Stimulated activated naive CD4-positive, alpha-beta T cell treated with Interleukin-2 at 50 U/mL for 16 hours (primary cell): ENCODE data around the gene ARHGAP23.
"Not testable (repeated sequence)": the region's sequence is repeated elsewhere in the genome, so short reads cannot be mapped to it uniquely, and the experiment has no call there.

ENCODE experiments used
- DNase-seq: peaks from one replicate; lab custom pipeline; 2025; lab: John Stamatoyannopoulos, UW

The ARHGAP23 gene

GRCh38 chr17:38421871-38422827, 6.1 kb upstream of the ARHGAP23 start:
- DNase-seq: no peak

DNA sequence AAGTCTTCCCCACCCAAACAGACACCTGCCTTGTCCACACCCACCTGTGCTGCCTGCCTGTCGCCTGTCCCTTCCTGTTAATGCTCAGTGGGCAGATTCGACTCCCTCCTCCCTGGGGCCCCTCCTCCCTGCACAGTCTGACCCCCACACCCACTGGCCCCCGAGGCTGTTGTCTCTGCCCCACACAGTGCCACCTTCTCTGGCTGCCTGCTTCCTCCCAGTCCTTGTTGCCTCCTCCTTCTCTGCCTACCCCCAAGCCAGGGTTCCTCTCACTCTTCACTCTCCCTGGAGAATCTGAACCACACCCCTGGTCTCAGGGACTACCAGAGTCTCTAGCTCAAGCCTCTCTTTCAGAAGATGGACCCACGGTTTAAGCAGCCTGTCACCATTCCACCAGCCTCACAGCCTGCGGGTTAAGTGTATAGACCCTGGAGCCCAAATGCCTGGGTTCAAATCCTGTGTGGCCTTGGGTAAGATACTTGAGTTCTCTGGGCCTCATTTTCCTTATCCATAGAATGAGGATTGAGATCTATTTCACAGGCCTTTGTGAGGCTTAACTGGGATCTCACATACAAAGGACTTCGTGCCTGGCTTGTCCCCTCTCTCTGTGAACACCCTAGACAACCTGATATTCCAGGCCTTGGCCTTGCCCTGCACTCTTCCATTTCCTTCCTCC, 3.8 kb upstream of the ARHGAP23 start:
- no peak for DNase-seq

GRCh38 chr17:38425031-38425430, 3.2 kb upstream of the ARHGAP23 start:
- no peak for DNase-seq

DNA sequence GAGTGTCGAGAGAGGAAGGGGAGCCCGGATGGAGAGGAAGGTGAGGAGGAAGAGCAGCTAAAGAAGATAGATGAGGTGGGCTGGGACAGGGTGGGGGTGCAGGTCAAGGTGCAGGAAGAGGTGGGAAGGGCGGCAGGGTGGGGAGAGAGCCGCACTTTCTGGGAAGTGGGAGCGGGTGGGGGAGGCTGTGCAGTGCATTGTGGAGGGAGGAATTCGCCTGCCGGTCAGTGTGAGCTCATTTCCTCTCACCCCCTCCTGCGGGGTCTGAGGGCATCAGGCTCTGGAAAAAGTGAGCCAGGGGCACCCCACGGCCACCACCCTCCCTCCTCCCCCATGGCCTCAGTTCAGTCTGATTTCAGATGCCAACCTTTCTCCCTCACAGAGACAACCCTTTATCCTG, 2.5 kb upstream of the ARHGAP23 start:
- no peak for DNase-seq

DNA sequence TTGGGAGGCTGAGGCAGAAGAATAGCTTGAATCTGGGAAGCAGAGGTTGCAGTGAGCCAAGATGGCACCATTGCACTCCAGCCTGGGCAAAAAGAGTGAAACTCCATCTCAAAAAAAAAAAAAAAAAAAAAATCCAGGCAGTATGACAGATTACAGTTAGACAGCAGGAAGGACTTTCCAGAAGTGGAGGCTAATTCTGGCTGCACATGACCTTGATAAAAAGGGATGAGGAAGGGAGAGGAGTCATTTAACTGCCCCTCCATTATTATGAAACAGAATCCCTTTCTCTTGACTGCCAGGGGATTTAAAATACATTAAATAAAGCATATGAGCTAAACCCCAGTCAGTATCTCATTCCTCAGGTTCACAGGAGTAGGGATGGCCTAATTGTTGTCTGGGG, 1.8 kb upstream of the ARHGAP23 start:
- DNase-seq: no peak

DNA sequence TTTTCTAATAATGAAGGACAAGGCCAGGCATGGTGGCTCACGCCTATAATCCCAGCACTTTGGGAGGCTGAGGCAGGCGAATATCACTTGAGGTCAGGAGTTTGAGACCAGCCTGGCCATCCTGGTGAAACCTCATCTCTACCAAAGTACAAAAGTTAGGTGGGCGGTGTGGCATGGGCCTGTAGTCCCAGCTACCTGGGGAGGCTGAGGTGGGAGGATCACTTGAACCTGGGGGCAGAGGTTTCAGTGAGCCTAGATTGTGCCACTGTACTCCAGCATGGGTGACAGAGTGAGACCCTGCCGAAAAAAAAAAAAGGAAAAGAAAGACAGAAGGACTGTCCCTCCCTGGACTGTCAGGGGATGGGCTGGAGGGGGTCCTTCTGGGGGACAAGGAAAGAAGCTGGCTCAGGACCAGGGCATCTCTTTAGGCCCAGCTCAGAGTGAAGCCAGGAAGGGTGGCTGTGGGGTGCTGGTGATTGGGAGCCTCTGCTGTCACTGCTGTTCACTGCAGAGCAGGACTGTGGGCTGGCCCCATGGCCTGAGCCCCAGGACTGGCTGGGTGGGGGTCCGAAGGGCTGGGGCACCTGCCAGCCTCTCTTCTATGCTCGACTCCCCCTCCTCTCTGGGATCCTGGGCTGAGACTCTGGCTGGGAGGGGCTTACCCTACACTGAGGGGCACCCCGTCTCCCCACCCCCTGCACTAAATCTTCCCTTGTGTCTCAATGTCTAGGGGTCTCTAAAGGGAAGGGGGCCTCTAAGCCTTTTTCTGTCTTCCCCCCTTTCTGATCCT, 909 bp upstream of the ARHGAP23 start:
- DNase-seq: no peak

DNA sequence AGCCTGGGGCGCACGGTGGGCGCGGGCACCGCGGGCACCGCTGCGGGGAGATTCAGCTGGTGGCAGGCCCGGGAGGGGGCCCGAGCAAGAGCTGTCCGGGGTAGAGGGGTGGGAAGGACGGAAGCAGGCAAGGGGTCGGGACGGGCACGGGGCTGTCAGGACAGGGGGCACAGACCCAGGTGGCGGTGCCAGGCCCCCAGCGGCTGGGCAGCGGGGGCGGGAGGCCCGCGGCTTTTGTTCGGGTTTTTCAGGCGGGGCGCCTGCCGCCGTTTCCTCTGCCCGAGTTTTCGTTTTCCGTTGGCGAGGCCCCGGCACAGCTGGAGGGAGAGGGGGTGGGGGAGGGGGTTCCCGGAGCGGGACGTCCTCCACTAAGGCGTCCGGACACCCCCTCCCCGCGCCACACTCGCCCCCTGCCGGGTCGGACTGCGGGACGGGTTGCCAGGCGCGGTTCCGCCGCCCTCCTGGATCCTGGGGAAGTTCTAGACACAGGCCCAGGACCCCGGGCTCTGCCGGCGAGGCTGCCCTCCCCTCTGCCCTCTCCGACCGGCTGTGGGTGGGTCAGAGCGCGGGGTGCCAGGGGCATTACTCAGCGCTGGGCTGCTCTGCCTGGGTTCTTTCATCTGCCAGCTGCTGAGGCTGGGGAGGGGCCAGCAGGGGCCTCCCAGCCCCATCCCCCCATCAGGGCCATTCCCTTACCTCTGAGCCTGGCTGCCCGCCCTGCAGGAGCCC, 543 bp downstream of the ARHGAP23 start:
- DNase-seq: no peak

- no peak for DNase-seq
Measured at GRCh38 chr17:38429476-38430100, 1.3 kb downstream of the ARHGAP23 start.

GRCh38 chr17:38430316-38430715, 2.1 kb downstream of the ARHGAP23 start:
- DNase-seq: no peak

GRCh38 chr17:38430822-38431221, 2.6 kb downstream of the ARHGAP23 start:
- DNase-seq: no peak

- no peak for DNase-seq
Measured at GRCh38 chr17:38431346-38432145, 3.3 kb downstream of the ARHGAP23 start.

DNA sequence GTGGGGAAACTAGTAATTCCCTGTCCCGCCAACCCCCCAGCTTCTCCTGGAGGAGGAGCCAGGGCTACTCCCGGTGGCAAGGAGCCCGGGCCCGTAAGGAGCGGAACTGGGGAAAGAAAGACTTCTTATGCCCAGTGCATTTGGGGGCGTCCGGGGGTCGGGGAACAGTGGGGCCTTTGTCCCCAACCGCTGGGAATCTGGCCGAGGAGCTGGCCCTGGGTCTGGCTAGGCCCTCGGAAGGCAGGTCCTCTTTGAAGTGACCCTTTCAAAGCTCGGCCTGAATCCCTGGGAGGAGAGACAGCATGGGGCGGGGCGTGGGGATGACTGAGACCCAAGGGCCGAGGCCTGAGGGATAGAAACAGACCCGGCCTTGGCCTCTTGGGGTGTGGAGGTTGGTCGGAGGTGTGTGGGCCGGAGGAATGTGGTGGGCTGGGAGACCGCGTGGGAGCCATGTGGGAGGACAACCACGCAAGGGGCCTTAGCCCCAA, 6.0 kb downstream of the ARHGAP23 start:
- DNase-seq: no peak

DNA sequence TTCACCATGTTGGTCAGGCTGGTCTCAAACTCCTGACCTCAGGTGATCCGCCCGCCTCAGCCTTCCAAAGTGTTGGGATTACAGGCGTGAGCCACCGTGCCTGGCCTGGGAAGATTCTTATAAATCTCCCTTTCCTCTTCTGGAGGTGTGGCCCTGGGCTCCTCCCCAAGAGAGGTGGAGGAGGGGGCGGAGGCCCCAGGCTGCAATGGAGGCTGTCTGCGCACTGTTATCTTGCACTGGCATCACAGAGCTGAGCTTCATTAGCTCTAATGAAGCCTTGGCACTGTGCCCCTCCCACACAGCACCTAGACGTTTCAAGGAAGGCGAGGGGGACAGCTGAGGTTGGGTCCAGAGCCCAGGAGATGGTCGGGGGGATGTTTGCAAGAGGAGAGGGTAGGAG, 7.5 kb downstream of the ARHGAP23 start:
- no peak for DNase-seq

DNA sequence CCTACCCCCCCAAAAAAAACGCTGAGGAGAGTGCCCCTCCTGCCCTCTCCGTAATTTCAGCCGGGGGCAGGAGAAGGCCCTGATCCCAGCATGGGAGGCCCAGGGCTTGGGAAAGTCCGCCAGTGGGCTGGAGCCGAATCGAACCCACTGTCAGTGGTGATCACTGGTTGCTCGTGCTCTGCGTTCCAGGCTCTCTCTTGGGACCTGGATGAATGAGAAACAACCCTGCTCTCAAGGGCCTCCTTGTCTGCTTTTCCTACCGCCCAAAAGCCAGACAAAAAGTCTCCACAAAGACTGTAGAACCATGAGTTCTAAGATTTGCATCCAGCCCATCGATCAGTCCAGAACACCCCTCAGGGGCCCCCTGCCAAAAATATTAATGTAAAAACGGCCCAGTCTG, 8.1 kb downstream of the ARHGAP23 start:
- no peak for DNase-seq

DNA sequence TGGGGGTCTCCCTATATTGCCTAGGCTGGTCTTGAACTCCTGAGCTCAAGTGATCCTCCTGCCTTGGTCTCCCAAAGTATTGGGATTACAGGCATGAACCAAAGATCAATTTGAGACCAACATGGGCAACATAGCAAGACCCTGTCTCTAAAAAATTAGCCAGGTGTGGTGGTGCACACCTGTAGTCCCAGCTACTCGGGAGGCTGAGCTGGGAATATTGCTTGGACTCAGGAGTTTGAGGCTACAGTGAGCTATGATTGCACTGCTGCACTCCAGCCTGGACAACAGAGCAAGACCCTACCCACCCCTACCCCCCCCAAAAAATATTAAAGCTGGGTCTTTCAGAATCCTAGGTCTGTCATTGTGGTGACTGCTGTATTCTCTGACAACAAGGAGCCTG, 9.0 kb downstream of the ARHGAP23 start:
- not testable (repeated sequence) for DNase-seq

GRCh38 chr17:38439436-38439835, 11.2 kb downstream of the ARHGAP23 start:
- no peak for DNase-seq

GRCh38 chr17:38440614-38441397, 12.5 kb downstream of the ARHGAP23 start:
- no peak for DNase-seq

DNA sequence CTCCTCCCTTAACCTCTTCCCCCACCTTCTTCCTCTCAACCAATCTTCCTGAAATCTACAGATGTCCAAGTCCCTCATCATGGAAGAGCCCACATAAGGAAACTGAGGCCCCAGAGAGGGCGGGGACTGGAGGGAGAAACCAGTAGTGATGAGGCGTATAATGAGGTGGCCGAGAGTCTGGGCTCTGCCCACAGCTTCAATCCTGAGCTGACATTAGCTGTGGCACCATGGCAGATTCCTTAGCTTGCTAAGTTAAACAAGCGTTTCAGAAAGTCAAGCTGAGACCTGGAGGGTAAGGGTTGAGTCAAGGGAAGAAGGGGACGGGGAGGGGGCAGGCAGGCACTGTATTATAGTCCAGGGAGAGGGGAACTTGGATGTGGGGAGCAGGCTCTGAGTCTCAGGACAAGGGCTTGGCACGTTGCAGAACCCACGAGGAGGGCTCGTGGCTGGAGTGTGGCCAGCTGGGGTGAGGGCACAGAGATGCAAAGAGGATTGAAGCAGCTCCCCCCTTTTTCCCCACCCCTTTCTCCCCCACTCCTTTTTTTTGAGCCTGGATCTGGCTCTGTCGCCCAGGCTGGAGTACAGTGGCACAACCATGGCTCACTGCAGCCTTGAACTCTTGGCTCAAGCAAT, 13.3 kb downstream of the ARHGAP23 start:
- DNase-seq: no peak

- DNase-seq: no peak
Measured at GRCh38 chr17:38442548-38442947, 14.3 kb downstream of the ARHGAP23 start.
